Astrocyte (in vitro differentiated cells and primary cell): ENCODE data around the gene CYP21A2.

ENCODE experiments used
- EZH2 ChIP-seq: IDR thresholded peaks from 2 replicates; pipeline ENCODE4 v1.6.1; 2012; ENCODE audit warnings: mild to moderate bottlenecking, low read length, inconsistent platforms; ENCODE audit not compliant: insufficient read depth
- TF ChIP-seq, protein P1 (sequence below): IDR thresholded peaks from 2 replicates; pipeline ENCODE4 v1.5.1; 2011; ENCODE audit warnings: low read depth, mild to moderate bottlenecking, inconsistent platforms, low read length, moderate library complexity; ENCODE audit not compliant: insufficient read depth

DNA sequence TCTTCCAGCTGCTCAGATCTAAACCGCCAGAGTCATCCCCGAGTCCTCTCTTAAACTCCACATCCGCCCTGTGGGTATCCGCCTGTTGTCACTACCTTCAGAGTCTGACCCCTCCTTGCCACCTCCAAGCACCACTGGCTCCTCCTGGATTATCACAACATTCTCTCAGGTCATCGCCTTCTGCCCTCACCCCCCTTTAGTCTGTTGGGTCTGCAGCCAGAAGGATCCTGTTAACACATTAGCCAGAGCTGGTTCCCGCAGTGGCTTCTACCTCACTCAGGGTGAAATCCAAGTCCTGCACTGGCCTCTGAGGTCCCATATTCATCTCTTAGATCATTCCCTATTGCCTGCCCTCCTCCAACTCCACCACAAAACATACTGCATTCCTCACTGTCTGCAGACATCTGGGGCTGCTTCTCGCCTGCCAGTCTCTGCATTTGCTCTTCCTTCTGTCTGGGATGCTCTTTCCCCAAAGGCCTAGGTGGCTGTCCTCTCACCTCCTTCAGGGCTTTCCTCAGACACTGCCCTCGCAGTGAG, 36.8 kb downstream of the CYP21A2 start:
- TF ChIP-seq, protein P1, sequence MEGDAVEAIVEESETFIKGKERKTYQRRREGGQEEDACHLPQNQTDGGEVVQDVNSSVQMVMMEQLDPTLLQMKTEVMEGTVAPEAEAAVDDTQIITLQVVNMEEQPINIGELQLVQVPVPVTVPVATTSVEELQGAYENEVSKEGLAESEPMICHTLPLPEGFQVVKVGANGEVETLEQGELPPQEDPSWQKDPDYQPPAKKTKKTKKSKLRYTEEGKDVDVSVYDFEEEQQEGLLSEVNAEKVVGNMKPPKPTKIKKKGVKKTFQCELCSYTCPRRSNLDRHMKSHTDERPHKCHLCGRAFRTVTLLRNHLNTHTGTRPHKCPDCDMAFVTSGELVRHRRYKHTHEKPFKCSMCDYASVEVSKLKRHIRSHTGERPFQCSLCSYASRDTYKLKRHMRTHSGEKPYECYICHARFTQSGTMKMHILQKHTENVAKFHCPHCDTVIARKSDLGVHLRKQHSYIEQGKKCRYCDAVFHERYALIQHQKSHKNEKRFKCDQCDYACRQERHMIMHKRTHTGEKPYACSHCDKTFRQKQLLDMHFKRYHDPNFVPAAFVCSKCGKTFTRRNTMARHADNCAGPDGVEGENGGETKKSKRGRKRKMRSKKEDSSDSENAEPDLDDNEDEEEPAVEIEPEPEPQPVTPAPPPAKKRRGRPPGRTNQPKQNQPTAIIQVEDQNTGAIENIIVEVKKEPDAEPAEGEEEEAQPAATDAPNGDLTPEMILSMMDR = no peak
- no peak for TF ChIP-seq EZH2
